Measurements from ENCODE around the gene CHRM5.
A peak's percentile ranks its signal among the peaks of the same experiment; 100 is the strongest.

Gene CHRM5, protein sequence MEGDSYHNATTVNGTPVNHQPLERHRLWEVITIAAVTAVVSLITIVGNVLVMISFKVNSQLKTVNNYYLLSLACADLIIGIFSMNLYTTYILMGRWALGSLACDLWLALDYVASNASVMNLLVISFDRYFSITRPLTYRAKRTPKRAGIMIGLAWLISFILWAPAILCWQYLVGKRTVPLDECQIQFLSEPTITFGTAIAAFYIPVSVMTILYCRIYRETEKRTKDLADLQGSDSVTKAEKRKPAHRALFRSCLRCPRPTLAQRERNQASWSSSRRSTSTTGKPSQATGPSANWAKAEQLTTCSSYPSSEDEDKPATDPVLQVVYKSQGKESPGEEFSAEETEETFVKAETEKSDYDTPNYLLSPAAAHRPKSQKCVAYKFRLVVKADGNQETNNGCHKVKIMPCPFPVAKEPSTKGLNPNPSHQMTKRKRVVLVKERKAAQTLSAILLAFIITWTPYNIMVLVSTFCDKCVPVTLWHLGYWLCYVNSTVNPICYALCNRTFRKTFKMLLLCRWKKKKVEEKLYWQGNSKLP

DNA sequence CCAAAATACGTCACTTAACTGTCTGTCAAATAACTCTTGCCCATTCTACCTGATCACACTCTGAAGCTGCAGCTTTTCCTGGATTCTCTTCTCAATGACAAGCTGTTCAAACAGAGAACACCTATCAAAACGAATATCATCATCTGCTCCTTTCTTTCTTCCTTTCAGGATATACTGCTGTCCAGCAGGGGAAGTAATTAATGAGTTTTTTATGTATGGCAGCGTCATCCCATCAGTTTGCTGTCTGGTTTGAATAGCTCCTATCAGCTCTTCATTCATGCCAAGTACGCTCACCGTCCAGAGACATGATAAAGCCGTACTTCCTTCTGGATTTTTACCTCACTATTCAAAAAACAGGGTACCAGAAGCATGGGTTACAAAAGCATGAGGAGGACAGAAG, at the start of gene CHRM5:
Gene CHRM5 (plus strand): TSS at position 274 of the 400 bp plus-strand sequence. CDS start 94,221 bp downstream, outside the sequence.
- TF ChIP-seq, protein P1, sequence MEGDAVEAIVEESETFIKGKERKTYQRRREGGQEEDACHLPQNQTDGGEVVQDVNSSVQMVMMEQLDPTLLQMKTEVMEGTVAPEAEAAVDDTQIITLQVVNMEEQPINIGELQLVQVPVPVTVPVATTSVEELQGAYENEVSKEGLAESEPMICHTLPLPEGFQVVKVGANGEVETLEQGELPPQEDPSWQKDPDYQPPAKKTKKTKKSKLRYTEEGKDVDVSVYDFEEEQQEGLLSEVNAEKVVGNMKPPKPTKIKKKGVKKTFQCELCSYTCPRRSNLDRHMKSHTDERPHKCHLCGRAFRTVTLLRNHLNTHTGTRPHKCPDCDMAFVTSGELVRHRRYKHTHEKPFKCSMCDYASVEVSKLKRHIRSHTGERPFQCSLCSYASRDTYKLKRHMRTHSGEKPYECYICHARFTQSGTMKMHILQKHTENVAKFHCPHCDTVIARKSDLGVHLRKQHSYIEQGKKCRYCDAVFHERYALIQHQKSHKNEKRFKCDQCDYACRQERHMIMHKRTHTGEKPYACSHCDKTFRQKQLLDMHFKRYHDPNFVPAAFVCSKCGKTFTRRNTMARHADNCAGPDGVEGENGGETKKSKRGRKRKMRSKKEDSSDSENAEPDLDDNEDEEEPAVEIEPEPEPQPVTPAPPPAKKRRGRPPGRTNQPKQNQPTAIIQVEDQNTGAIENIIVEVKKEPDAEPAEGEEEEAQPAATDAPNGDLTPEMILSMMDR (IDR thresholded peaks at IDR 0.05), result no peak
- Mint-ChIP-seq H3K36me3 (ENCODE audit: low read depth) (no peaks in the 10 kb centered on the region), H3K4me1 (peaks cover 21% of the 10 kb centered on the region)

DNA sequence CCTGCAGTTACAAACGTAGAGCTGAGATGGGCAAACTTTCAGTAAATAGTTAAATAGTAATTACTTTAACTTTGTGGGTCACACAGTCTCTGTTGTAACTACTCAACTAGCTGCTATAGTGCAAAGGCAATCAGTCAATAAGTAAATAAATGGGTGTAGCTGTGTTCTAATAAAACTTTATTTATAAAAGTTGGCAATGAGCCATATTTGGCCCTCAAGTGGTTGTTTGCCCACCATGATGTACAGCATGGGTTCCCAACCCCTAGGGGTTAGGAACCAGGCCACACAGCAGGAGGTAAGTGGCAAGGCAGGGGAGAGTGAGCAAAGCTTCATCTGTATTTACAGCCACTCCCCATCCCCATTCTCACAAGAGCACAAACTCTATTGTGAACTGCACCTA, 44.9 kb upstream of the CHRM5 start:
- Mint-ChIP-seq H3K27ac (no peak overlapping the region), H3K36me3 (ENCODE audit: low read depth) (no peaks in the 10 kb centered on the region), H3K9me3 (peaks cover 4% of the 10 kb centered on the region), H3K27me3 (ENCODE audit: low read depth, poor library complexity) (no peaks in the 10 kb centered on the region), H3K4me3 (no peak overlapping the region), H3K4me1 (peaks cover 10% of the 10 kb centered on the region)
- TF ChIP-seq, protein P1 (IDR thresholded peaks at IDR 0.05), result no peak
- no peak for DNase-seq

More for the DNA sequence above, at the start of gene CHRM5:
- Mint-ChIP-seq H3K4me3 (no peak within 1 kb of the TSS), H3K27me3 (ENCODE audit: low read depth, poor library complexity) (no peaks in the 10 kb centered on the region), H3K27ac (peak within 1 kb of the TSS; percentile 7), H3K9me3 (no peaks in the 10 kb centered on the region)
- DNase-seq, result no peak

DNA sequence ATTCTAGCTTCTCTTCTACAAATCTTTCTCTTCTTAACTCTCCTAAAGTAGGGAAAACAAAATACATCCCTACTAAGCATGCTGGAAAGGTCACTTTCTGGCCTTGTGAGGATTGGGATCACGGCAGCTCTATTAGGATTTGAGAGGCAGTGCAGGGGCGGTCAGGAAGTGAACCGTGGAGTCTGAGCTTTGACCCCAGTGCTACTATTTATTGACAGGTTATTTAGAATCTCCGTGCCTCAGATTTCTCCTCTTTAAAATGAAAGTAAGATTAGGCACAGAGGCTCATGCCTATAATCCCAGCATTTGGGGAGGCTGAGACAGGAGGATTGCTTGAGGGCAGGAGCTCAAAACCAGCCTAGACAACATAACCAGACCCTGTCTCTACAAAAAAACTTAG, 42.0 kb upstream of the CHRM5 start:
- Mint-ChIP-seq H3K9me3 (peaks cover 4% of the 10 kb centered on the region), H3K27me3 (ENCODE audit: low read depth, poor library complexity) (no peaks in the 10 kb centered on the region), H3K27ac (peak overlapping the region; percentile 55), H3K36me3 (ENCODE audit: low read depth) (no peaks in the 10 kb centered on the region), H3K4me1 (peaks cover 11% of the 10 kb centered on the region), H3K4me3 (no peak overlapping the region)
- TF ChIP-seq, protein P1 (IDR thresholded peaks at IDR 0.05), result no peak
- peak; percentile 10 for DNase-seq

DNA sequence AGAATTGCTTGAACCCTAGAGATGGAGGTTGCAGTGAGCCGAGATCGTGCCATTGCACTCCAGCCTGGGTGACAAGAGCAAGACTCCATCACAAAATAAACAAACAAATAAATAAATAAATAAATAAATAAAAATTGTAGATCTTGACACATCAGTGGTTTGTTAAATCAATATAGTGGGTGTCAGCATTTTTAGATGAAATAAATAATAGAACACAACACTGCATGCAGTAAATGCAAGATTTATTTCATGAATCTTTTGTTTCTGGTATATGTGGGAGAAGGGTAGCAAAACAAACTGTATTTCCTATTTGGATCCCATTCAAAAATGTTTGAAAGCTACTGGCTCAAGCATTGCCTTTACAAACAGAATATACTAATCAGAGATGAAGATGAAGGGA, 35.6 kb upstream of the CHRM5 start:
- H3K27me3 Mint-ChIP-seq (ENCODE audit: low read depth, poor library complexity), result no peaks in the 10 kb centered on the region
- no peak overlapping the region for H3K4me3 Mint-ChIP-seq
- no peak for DNase-seq
- peaks cover 5% of the 10 kb centered on the region for H3K4me1 Mint-ChIP-seq
- H3K9me3 Mint-ChIP-seq, result no peaks in the 10 kb centered on the region
- no peak overlapping the region for H3K27ac Mint-ChIP-seq
- no peaks in the 10 kb centered on the region for H3K36me3 Mint-ChIP-seq (ENCODE audit: low read depth)
- TF ChIP-seq, protein P1 (IDR thresholded peaks at IDR 0.05), result no peak

DNA sequence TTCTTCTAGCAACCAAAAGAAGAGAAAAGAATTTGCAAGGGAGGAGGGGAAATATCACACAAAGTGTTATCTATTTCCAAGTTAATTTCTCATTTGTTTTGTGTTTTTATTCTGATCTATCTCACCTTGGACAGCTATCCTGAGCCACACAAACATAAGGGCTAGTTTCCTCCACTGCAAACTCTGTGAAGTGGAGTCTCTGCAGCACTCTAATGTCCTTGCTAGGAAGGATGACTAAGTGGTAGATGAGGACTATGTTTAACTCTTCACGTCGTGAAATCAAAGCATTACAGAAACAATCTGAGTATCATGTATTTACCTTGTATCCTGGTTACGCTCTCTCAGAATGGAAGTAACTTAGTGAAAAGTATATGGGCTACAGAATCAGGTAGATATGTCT, 33.9 kb upstream of the CHRM5 start:
- Mint-ChIP-seq H3K36me3 (ENCODE audit: low read depth) (no peaks in the 10 kb centered on the region), H3K9me3 (peaks cover 7% of the 10 kb centered on the region), H3K27ac (peak overlapping the region; percentile 36), H3K4me1 (no peaks in the 10 kb centered on the region), H3K27me3 (ENCODE audit: low read depth, poor library complexity) (no peaks in the 10 kb centered on the region), H3K4me3 (no peak overlapping the region)
- TF ChIP-seq, protein P1 (IDR thresholded peaks at IDR 0.05), result no peak
- no peak for DNase-seq
